Glomerular endothelial cell (primary cell): ENCODE results near the gene TIMM23. TPM values are rescaled to one million over a fixed set of nuclear protein-coding genes. Genes with fewer than 3 reads are reported as not detected.
"Not testable (repeated sequence)": the region's sequence is repeated elsewhere in the genome, so short reads cannot be mapped to it uniquely, and the experiment has no call there.

Source experiments
- DNase-seq: peaks from one replicate; pipeline ENCODE4 v3.0.0-alpha.2; 2011; ENCODE audit warnings: low read depth, low spot score; ENCODE audit errors: extremely low read depth
- total RNA-seq: library from RNA; depleted of rRNA; stranded (reverse); fragments of >200 nt; gene quantifications from 2 replicates; pipeline ENCODE4 v1.2.3, GENCODE V29; 2015

The TIMM23 gene
- total RNA-seq, 1 donor from 2014 or later: 94.6 TPM

DNA sequence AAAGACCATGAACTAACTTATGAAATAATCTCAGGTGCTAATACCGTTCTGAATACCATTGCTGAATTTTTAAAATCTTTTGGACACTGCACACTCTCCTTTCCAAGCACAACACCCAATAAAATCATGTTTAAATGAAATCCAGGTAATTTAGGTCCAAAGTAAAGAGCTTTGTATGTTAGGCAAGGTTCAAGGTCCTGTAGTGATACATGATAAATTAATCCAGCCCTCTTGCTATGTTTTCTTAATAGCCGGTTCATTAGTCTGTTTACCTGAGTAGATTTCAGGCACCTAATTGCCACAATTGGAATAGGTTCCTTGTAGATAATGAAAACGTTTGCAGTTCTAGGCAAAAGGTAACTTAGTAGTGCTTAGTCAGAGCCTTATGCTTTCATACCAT lies 13.3 kb downstream of the TIMM23 start:
- DNase-seq: not testable (repeated sequence)

- no peak for DNase-seq
These were observed 25.3 kb downstream of the TIMM23 start for GRCh38 chr10:45997557-45997956.

DNA sequence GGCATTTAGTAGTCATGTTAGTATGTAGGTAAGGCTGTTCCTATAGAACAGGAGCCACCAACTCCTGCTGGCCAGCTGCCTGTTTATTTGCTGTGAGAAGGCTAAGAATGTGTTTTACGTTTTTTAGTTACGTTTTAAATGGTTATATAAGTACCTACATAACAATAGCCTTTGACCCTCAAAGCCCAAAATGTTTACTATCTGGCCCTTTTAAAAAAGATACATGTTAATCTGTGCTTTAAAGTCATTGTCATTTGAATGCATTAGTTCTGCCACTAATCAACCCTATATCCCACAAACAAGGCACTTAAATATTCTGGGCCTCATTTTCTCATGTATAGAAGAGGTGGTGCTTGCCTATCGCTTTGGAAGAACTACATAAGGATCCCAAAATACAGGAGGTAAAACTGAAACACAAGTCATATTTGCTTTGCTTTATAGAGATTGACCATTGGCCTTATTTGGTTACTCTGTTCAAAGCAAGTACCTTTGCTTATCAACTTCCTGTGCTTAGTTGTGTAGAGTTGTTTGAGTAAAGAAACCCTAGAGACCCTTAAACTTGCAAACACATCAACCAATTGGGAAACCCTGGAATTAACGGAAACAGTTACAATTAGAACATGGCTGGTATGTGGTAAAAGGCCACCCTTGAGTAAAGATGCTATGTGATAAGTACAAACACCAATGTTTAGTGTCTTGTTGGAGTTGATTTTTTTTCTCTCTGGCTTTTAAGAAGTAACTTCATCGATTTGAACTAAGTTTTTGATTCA lies 25.9 kb downstream of the TIMM23 start:
- no peak for DNase-seq

DNA sequence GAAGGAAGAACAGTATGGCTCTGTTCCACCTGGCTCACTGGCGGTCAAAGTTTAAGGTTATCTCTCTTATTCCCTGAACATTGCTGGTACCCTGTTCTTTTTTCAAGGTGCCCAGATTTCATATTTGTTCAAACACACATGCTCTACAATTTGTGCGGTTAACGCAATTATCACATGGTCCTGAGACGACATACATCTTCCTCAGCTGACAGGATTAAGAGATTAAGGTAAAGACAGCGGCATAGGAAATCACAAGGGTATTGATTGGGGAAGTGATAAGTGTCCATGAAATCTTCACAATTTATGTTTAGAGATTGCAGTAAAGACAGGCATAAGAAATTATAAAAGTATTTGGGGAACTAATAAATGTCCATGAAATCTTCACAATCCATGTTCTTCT lies 27.7 kb downstream of the TIMM23 start:
- DNase-seq: not testable (repeated sequence)

DNA sequence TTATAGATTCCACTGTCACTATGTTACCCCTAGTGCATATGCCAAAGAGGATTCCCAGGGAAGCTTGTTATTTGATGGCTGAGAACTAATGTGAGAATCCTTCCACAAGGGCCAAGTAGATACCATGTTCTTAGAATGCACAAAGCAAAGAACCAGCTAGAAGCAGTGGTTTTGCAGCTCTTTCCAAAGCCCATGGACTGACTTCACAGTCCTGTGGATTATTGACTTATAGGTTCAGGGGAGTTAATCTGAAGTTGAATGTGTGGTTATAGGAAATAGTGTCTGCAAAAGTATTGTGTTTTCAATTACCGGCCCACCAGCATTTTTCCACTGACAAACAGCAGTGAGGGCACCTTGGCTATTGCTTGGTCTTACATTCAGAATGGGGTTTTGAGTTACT lies 28.2 kb downstream of the TIMM23 start:
- DNase-seq: no peak

DNA sequence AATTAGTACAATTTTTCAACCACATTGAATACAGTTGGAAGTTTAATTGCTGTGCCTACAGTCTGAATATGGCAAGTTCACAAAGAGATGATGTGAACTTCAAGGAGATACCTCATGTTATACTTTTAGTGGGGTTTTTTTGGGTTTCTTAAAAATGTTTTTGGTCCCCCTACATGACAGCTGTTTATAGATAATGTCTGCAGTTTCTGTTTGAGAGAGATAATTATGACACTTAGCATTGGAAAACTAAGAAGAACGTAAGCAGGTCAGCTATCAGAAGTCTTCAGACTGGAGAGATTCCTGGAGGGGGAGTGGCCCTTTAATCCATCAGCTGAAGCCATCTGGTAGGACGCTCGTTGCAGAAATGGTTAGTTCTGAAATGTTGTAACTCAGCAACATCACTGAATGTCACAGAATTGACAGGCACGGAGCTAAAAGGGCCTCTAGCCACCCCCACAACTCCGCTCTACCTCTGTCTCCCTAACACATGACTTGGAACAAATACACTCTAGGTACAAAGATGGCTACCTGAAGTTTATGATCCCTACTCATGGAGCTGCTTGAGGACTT lies 29.0 kb downstream of the TIMM23 start:
- no peak for DNase-seq

DNA sequence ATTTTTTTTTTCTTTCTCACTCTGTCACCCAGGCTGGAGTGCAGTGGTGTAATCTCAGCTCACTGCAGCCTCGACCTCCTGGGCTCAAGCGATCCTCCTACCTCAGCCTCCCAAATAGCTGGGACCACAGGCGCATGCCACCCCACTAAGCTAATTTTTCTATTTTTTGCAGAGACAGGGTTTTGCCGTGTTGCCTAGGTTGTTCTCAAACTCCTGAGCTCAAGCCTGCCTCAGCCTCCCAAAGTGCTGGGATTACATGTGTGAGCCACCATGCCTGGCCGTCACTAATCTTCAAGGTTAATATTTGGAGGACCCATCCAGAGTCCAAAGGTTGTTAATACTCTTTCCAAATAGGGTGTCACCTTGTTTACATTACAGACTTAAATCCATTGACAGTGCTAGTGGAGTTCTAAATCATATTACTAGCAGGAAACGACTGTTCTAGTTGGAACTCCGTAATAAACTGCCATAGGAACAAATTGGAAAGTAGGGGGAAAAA lies 29.9 kb downstream of the TIMM23 start:
- not testable (repeated sequence) for DNase-seq

GRCh38 chr10:46002916-46003693 lies 30.8 kb downstream of the TIMM23 start:
- no peak for DNase-seq

- DNase-seq: no peak
These were observed 32.7 kb downstream of the TIMM23 start for GRCh38 chr10:46004963-46005362.

- no peak for DNase-seq
These were observed 33.1 kb downstream of the TIMM23 start for GRCh38 chr10:46005383-46005782.

- no peak for DNase-seq
These were observed 33.9 kb downstream of the TIMM23 start for GRCh38 chr10:46006219-46006618.

GRCh38 chr10:46012746-46013145 lies 40.5 kb downstream of the TIMM23 start:
- no peak for DNase-seq

- no peak for DNase-seq
These were observed 41.9 kb downstream of the TIMM23 start for GRCh38 chr10:46014206-46014605.

DNA sequence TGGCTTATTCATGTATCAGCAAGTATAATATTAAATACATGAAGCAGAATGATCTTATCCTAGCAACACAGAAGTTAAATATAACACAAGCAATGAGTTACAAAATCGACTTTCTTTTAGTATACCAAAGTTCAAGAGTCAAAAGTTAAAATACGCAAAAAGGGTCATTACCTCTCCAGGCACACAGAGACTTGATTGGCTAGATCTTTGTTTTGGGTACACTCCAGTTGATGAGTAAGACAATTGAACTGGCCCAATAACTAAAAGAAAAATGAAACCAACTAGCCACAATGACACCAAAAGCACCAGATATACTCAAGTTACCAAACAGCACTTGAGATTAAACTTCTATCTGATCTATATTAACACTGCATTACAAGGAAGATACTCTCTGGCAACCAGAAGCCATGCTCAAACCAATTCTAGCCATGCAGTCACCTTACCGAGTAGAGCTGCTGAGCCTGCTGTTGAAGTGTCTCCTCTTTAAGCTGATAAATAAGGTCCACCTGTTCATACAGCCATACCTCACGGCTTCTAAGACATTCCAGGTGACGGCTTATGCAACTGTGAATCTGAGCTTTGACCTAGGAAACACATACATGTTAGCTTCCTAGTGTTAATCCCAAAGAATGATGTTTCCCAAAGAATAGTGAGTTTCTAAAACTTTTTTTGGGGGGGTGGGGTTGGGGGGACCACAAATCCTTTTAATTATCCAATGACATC lies 42.6 kb downstream of the TIMM23 start:
- DNase-seq: no peak

DNA sequence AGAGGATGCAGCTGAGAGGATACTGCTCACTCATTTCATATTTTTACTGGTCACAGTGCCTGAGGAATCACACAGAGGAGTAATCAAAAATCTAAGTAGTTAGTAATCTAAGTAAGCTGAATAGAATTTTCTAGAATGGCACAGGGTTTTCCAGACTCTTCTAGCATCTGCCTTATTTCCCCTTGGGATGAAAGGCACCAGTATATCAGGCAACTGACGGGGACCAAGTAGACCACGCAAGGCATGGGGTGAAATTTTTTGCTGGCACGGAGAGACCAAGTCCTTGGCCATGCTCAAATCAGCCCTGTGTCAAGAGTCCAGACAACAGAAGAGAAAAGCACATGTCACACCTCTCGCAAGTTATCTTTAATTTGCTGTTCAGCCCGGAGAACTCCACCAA lies 43.9 kb downstream of the TIMM23 start:
- DNase-seq: no peak

DNA sequence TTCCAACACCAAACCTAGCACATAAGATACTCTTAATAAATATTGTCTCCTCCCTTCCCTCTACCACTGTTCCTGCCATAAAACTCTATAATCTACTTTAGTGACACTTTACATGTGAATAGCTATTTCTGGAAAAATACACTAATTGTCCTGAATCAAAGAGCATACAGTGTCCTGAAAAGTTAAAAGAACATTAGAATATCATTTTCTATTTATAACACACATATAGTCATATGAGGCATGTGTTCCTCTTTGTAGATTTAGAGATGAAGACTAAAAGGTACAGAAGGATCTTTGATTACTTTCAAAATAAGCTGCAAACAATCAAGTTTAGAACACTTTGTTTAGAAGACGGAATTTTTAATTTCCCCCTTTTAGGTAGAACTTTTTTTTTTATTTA lies 44.5 kb downstream of the TIMM23 start:
- no peak for DNase-seq

DNA sequence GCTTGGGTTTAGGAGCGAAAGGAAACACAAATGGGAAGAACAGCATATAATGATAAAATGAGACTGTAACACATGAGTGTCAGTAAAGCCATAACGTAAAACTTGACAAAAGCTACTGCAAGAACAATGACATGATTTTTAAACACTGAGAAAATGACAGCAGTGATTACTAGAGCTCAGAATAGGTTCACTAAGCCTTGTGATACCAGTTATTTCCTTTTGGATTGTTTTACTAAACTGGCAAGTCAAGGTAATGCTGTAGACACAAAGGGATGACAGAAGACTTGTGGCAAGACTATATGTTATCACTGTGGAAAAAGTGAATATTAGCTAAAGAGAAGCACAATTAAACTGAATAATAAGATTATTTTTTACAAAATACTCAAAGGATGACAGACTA lies 45.4 kb downstream of the TIMM23 start:
- no peak for DNase-seq

DNA sequence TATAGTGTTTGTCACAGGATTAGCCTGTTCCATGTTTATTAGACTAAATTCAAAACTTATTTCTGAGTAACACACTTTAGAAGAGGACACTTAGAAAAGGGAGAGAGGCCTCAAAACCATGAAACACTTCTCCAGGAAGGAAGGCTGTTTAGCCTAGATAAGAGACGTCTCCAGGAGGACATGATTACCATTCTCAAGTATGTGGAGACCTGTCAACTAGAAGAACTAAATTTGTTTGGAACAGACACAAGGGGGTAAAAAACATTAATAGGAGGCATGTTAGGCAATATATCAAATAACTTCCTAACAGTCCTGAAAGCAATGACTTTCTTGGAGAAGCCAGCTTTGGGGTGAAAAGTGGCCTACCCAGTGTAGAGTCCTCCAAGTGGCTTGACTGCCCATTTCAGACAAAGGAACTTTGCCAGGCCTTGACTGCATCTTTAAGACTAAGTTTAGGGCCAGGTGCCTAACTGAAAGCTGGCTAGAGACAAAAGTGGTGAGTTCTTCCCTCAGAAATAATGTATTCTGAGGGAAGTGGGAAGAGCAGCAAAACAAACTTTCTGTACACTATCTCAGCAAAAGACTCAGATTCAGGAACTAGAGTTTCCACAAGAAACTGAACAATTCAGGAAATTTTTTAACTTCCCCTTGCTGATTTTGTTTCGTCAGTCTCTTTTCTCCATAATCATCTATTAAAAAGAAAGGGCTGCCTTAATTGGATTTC lies 46.3 kb downstream of the TIMM23 start:
- DNase-seq: no peak

DNA sequence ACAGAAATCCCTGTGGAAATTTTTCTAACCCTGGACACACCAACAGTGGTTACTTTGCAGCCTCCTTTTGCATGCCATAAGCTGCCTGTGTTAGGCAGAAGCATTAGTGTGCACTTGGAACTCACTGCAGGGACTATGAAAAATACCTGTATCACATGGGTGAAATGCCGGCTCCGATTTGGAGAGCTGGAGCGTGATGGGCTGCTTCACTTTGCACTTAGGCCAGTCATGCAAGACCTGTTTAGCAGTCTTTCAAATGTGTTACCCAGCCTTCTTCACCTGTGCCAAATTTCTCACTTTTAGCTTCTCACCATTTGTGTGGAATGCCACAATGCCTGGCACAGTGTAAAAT lies 46.9 kb downstream of the TIMM23 start:
- no peak for DNase-seq

DNA sequence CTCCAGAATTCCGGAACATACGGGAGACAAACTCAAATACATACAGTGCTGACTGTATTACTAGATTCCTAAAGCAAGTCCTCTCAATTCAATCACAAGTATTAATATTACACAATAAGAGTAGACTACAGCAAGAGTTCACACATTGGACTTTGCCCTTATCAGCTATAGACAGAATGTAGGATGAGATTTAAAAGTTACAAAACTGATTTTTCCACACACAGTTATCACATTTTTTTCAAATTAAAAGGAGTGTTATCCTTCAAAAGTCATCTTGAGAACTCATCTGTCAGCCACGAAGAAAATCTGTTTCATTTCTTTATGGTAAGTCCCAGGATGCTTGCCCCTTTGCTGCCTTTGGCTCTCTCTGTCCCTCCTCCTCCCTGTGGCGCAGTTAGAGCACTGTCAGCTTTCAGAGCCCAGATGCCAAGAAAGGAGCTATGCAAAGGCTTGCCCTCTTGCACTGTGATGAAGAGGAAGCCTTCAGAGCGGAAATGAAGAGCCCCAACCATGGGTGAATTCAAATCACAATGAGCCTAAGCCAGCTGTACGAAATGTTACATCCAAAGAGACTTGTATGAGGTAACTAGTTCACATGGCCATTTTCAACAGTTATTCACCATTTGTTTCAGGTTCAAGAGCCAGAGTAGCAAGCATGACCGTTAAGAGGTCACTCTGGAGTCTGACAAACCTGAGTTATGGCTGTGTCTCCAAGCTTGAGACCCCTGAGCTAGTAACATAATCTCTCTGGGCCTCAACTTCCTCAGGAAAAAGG lies 47.5 kb downstream of the TIMM23 start:
- no peak for DNase-seq
